SK-N-MC (cell line): ENCODE measurements around the gene ATMIN.

Source experiments
- EZH2 ChIP-seq: fragments of 200-600 bp; sonication (generic); IDR thresholded peaks from one replicate; pipeline ENCODE4 v1.6.1; 2017; ENCODE audit warnings: antibody characterized with exemption
- POLR2AphosphoS5 ChIP-seq: IDR thresholded peaks from 2 replicates; pipeline ENCODE4 v1.6.1; 2012; ENCODE audit warnings: mild to moderate bottlenecking, low read depth, low read length, borderline replicate concordance

DNA sequence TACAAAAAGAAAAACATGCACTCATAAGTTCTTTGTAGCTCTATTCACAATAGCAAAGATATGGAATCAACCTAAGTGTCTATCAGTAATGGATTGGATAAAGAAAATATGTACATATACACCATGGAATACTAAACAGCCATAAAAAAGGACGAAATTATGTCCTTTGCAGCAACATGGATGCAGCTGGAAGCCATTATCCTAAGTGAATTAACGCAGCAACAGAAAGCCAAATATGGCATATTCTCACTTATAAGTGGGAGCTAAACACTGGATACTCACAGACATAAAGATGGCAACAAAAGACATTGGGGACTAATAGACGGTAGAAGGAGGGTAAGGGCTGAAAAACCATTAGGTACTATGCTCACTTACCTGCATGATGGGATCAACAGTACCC, 34.8 kb upstream of the ATMIN start:
- no peak for TF ChIP-seq POLR2AphosphoS5
- no peak for TF ChIP-seq EZH2
